Measurements from ENCODE around the gene SYNJ1. TPM values are rescaled to one million over a fixed set of nuclear protein-coding genes. Genes with fewer than 3 reads are reported as not detected.

Gene SYNJ1
- total and polyA plus RNA-seq, 10 of the 15 experiments (the other 5 are each of a cell fraction or from before 2014, with no cell fraction given) = 1.2 to 7.0 (median 3.5) TPM

DNA sequence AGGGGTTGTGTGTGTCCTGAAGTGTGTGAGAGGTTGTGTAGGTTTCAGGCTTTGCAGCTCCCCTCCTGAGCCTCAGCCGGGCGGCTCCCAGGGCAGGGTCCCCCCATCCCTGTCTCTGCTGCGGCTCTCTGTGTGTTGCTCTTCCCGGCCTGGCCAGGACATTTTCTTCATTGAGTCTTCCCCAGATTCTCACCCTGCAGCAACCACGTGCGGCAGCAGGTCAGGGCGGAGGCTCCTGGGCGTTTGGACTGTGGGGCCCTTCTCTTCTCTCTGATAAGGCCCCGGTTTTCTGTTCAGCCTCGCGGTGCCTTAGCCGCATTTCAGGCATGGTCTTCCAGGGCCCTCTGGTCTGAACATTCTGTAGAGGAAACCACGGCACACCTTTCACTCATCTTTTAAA, 140.7 kb downstream of the SYNJ1 start (continued):
- TF ChIP-seq, protein P1, sequence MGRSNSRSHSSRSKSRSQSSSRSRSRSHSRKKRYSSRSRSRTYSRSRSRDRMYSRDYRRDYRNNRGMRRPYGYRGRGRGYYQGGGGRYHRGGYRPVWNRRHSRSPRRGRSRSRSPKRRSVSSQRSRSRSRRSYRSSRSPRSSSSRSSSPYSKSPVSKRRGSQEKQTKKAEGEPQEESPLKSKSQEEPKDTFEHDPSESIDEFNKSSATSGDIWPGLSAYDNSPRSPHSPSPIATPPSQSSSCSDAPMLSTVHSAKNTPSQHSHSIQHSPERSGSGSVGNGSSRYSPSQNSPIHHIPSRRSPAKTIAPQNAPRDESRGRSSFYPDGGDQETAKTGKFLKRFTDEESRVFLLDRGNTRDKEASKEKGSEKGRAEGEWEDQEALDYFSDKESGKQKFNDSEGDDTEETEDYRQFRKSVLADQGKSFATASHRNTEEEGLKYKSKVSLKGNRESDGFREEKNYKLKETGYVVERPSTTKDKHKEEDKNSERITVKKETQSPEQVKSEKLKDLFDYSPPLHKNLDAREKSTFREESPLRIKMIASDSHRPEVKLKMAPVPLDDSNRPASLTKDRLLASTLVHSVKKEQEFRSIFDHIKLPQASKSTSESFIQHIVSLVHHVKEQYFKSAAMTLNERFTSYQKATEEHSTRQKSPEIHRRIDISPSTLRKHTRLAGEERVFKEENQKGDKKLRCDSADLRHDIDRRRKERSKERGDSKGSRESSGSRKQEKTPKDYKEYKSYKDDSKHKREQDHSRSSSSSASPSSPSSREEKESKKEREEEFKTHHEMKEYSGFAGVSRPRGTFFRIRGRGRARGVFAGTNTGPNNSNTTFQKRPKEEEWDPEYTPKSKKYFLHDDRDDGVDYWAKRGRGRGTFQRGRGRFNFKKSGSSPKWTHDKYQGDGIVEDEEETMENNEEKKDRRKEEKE (IDR thresholded peaks at IDR 0.05) = no peak
- TF ChIP-seq EED (IDR thresholded peaks at IDR 0.05; ENCODE audit: low read depth) = no peak

DNA sequence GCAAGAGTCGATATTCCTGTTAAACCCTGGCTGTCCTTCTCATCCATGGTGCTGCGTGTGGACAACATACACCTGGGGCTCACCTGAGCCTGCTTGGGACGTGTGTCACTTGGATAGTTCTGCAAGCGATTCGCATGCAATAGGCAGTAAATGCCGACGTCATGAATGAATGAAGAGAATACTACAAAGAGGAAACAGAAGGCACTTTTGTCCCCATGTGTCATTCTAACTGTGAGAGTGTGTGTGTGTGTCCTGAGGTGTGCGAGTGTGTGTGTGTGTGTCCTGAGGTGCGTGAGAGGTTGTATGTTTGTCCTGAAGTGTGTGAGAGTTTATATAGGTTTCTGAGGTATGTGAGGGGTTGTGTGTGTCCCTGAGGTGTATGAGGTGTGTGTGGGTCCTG, 141.8 kb downstream of the SYNJ1 start:
- H3K36me3 ChIP-seq (ENCODE audit: control insufficient read depth in 2 of 2, insufficient read depth in 2 of 2, low read length in 1 of 2) = no peaks in the 10 kb centered on the region
- ChIA-PET SMC1A (ENCODE audit: uncharacterized antibody, unreplicated experiment) (no interaction called here), RAD21 (ENCODE audit: unreplicated experiment) (no interaction called here), POLR2A (no interaction called here), CTCF (interaction anchor here (1.8 kb wide), 1 partner anchor 16 kb away, joined by 4 read pairs; no protein-coding TSS in a partner anchor)
- H3K4me3 ChIP-seq = no peak overlapping the region
- H2AFZ ChIP-seq (ENCODE audit: control insufficient read depth, low read depth, low read length) = no peak overlapping the region
- BruUV-seq (replicated peaks) = no TSS peak
- in situ Hi-C loops (cut with MboI) (no loop called here), intact Hi-C loops (cut with micrococcal nuclease; ENCODE audit: unreplicated experiment) (no loop called here)
- no peaks in the 10 kb centered on the region for H3K79me2 ChIP-seq (ENCODE audit: control insufficient read depth, insufficient read depth, low read length)
- no peak for ATAC-seq
- WGBS (ENCODE audit: insufficient coverage, insufficient replicate concordance, low lambda C conversion rate, missing lambda C conversion rate) = 50% methylated on average over 9 of the region's 9 CpGs
- no peak for DNase-seq (ENCODE audit: low read depth, low spot score)
- FAIRE-seq = no peak
- H3K9me3 ChIP-seq (replicated peaks; ENCODE audit: control insufficient read depth, insufficient read depth, low read length) = no peaks in the 10 kb centered on the region
- H3K27me3 ChIP-seq (replicated peaks in 1 of 2; ENCODE audit: control insufficient read depth in 2 of 2, insufficient read depth in 2 of 2, low read length in 1 of 2) = peaks cover 0 to 2% of the 10 kb centered on the region in 2 experiments; a peak in 3 of 4 replicates
- no peak overlapping the region for H3K4me2 ChIP-seq (ENCODE audit: control insufficient read depth, insufficient read depth)
- no peak overlapping the region for H3K9ac ChIP-seq (ENCODE audit: control insufficient read depth, insufficient read depth, low read length)
- H3K4me1 ChIP-seq (ENCODE audit: control insufficient read depth, insufficient read depth, low read length) = no peaks in the 10 kb centered on the region
- no peak overlapping the region for H3K27ac ChIP-seq (ENCODE audit: control insufficient read depth, insufficient read depth)
- H4K20me1 ChIP-seq (ENCODE audit: control insufficient read depth, insufficient read depth) = no peaks in the 10 kb centered on the region
- TF ChIP-seq RCOR1 (conservative IDR thresholded peaks at IDR 0.05; ENCODE audit: low read depth, low read length) (no peak), PAX5 (IDR thresholded peaks at IDR 0.05; ENCODE audit: borderline replicate concordance, low read depth, low read length) (no peak), NFXL1 (IDR thresholded peaks at IDR 0.05; ENCODE audit: borderline replicate concordance) (no peak), EZH2 (IDR thresholded peaks at IDR 0.05; ENCODE audit: borderline replicate concordance, control insufficient read depth, low read depth, low read length) (no peak), CREM (IDR thresholded peaks at IDR 0.05; ENCODE audit: low read depth) (no peak), SIX5 (IDR thresholded peaks at IDR 0.05; ENCODE audit: low read depth, low read length, severe bottlenecking) (no peak), GATAD2B (conservative IDR thresholded peaks at IDR 0.05; ENCODE audit: low read depth) (no peak), POLR2AphosphoS2 (IDR thresholded peaks at IDR 0.05; ENCODE audit: low read depth, low read length) (no peak), BACH1 (IDR thresholded peaks at IDR 0.05; ENCODE audit: borderline replicate concordance) (no peak), SUPT20H (IDR thresholded peaks at IDR 0.05; ENCODE audit: borderline replicate concordance, control insufficient read depth, low read depth, low read length) (no peak)
- TF ChIP-seq, protein P1 (IDR thresholded peaks at IDR 0.05) = no peak
- TF ChIP-seq, protein P2, sequence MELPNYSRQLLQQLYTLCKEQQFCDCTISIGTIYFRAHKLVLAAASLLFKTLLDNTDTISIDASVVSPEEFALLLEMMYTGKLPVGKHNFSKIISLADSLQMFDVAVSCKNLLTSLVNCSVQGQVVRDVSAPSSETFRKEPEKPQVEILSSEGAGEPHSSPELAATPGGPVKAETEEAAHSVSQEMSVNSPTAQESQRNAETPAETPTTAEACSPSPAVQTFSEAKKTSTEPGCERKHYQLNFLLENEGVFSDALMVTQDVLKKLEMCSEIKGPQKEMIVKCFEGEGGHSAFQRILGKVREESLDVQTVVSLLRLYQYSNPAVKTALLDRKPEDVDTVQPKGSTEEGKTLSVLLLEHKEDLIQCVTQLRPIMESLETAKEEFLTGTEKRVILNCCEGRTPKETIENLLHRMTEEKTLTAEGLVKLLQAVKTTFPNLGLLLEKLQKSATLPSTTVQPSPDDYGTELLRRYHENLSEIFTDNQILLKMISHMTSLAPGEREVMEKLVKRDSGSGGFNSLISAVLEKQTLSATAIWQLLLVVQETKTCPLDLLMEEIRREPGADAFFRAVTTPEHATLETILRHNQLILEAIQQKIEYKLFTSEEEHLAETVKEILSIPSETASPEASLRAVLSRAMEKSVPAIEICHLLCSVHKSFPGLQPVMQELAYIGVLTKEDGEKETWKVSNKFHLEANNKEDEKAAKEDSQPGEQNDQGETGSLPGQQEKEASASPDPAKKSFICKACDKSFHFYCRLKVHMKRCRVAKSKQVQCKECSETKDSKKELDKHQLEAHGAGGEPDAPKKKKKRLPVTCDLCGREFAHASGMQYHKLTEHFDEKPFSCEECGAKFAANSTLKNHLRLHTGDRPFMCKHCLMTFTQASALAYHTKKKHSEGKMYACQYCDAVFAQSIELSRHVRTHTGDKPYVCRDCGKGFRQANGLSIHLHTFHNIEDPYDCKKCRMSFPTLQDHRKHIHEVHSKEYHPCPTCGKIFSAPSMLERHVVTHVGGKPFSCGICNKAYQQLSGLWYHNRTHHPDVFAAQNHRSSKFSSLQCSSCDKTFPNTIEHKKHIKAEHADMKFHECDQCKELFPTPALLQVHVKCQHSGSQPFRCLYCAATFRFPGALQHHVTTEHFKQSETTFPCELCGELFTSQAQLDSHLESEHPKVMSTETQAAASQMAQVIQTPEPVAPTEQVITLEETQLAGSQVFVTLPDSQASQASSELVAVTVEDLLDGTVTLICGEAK (IDR thresholded peaks at IDR 0.05; ENCODE audit: borderline replicate concordance) = no peak
